ENCODE data around the gene FAM120A.

The FAM120A gene

DNA sequence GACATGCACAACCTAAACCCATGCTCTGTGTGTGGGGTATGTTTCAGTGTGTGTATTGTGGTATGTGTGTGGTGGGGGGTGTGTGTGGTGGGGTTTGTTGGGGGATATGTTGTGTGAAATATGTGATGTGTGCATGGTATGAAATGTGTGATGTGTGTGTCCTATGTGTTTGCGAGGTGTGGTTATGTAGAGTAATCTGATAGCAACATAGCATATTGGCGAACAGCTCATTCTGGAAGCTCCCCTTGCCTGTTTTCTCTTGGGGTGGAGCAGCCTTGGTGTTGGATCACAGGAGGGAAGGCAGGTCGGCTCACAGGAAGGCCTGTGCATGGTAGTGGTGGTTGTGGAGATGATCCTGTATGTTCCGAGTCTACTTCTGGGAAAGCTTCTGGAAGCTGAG, 89.5 kb downstream of the FAM120A start:
- no peak overlapping the region for H3K9ac ChIP-seq (ENCODE audit: low read depth in 1 of 2, low read length in 2 of 2)
- no peak overlapping the region for H3K27ac ChIP-seq (ENCODE audit: low read depth, low read length)
- H3K4me3 ChIP-seq (ENCODE audit: low read depth in 1 of 2, low read length in 2 of 2): no peak overlapping the region
- no peaks in the 10 kb centered on the region for H3K4me1 ChIP-seq (ENCODE audit: control insufficient read depth in 1 of 2, insufficient read depth in 2 of 2, low read length in 2 of 2)
- H3K27me3 ChIP-seq (ENCODE audit: control insufficient read depth in 1 of 2, insufficient read depth in 2 of 2, low read length in 2 of 2): no peaks in the 10 kb centered on the region
- H3K36me3 ChIP-seq (ENCODE audit: control insufficient read depth in 1 of 2, insufficient read depth in 2 of 2, low read length in 2 of 2): peaks cover 17 to 76% of the 10 kb centered on the region in 2 donors
- no peaks in the 10 kb centered on the region for H3K9me3 ChIP-seq (ENCODE audit: control insufficient read depth in 1 of 2, low read length in 2 of 2)

DNA sequence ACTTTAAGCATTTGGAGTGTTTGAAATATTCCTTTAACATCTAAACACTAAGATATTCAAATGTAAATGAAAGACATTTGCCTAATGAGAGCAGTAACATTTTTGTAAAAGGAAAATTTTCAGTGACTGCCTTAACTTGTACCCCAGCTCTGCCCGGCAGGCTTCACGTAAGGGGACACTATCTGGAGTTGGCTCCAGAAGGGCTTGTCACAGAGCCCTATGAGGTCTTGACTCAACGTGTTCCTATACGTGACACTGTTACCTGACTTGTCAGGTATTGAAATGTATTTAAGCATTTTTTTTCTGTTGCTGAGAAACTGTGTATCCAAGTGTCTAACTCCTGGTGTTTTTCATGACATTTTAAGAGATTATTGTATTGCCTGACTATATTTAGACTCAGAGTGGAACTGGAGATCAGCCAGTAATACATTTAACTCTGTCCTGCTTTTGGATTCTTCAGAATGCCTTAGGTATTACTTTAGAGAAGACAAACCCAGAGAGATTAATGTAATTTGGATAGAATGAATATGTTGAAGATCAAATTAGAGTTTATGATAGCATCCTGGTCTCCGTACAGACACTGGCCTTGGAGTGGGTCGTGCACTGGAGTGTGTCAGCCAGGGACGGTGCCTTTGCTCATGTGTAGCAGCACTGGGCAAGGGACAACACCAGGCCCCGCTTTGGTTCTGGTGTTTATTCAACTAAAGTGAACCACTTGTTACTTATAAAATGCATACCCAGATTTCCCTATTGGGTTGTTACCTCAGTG, 90.3 kb downstream of the FAM120A start:
- Histone ChIP-seq H3K36me3 (ENCODE audit: control insufficient read depth in 1 of 2, insufficient read depth in 2 of 2, low read length in 2 of 2) (peaks cover 21 to 76% of the 10 kb centered on the region in 2 donors), H3K9ac (ENCODE audit: low read depth in 1 of 2, low read length in 2 of 2) (no peak overlapping the region), H3K9me3 (ENCODE audit: control insufficient read depth in 1 of 2, low read length in 2 of 2) (no peaks in the 10 kb centered on the region), H3K4me3 (ENCODE audit: low read depth in 1 of 2, low read length in 2 of 2) (no peak overlapping the region), H3K27ac (ENCODE audit: low read depth, low read length) (no peak overlapping the region), H3K27me3 (ENCODE audit: control insufficient read depth in 1 of 2, insufficient read depth in 2 of 2, low read length in 2 of 2) (no peaks in the 10 kb centered on the region), H3K4me1 (ENCODE audit: control insufficient read depth in 1 of 2, insufficient read depth in 2 of 2, low read length in 2 of 2) (no peaks in the 10 kb centered on the region)

DNA sequence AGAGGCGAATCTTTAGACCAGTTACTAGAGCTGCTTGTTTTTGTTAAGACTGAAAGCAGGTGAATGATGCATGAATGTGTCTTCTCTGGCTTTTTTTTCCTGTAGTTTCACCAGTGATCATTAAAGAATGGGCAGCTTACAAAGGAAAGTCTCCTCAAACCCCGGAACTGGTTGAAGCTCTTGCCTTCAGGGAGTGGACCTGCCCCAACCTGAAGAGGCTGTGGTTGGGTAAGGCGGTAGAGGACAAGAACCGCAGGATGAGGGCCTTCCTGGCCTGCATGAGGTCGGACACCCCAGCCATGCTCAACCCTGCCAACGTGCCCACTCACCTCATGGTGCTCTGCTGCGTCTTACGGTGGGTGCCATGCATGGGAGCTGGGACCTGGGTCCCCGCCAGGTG, 91.6 kb downstream of the FAM120A start:
- peaks cover 24 to 74% of the 10 kb centered on the region in 2 donors for H3K36me3 ChIP-seq (ENCODE audit: control insufficient read depth in 1 of 2, insufficient read depth in 2 of 2, low read length in 2 of 2)
- H3K27me3 ChIP-seq (ENCODE audit: control insufficient read depth in 1 of 2, insufficient read depth in 2 of 2, low read length in 2 of 2): no peaks in the 10 kb centered on the region
- no peaks in the 10 kb centered on the region for H3K9me3 ChIP-seq (ENCODE audit: control insufficient read depth in 1 of 2, low read length in 2 of 2)
- no peak overlapping the region for H3K4me3 ChIP-seq (ENCODE audit: low read depth in 1 of 2, low read length in 2 of 2)
- H3K27ac ChIP-seq (ENCODE audit: low read depth, low read length): no peak overlapping the region
- H3K9ac ChIP-seq (ENCODE audit: low read depth in 1 of 2, low read length in 2 of 2): no peak overlapping the region
- H3K4me1 ChIP-seq (ENCODE audit: control insufficient read depth in 1 of 2, insufficient read depth in 2 of 2, low read length in 2 of 2): no peaks in the 10 kb centered on the region

DNA sequence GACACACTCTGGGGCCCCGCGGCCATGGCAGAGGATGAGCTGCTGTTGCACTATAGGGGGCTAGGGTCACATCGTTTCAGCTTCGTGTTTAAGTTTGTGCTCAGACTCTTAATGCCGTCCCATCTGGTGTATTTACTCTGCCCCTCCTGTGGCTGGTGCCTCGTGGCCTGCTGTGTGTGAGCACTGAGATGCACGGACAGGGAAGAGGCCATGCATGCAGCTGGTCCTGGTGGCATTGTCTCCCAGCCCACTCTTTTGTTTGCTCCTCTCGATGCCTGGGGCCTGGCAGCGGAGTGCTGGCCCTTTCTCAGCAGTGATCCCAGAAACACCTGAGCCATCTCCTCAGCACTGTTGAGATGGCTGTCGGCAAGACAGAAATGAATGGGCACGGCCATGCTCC, 94.9 kb downstream of the FAM120A start:
- Histone ChIP-seq H3K27ac (ENCODE audit: low read depth, low read length) (no peak overlapping the region), H3K27me3 (ENCODE audit: control insufficient read depth in 1 of 2, insufficient read depth in 2 of 2, low read length in 2 of 2) (no peaks in the 10 kb centered on the region), H3K9me3 (ENCODE audit: control insufficient read depth in 1 of 2, low read length in 2 of 2) (no peaks in the 10 kb centered on the region), H3K4me3 (ENCODE audit: low read depth in 1 of 2, low read length in 2 of 2) (no peak overlapping the region), H3K4me1 (ENCODE audit: control insufficient read depth in 1 of 2, insufficient read depth in 2 of 2, low read length in 2 of 2) (peaks cover 0 to 7% of the 10 kb centered on the region in 2 donors), H3K36me3 (ENCODE audit: control insufficient read depth in 1 of 2, insufficient read depth in 2 of 2, low read length in 2 of 2) (peaks cover 28 to 52% of the 10 kb centered on the region in 2 donors), H3K9ac (ENCODE audit: low read depth in 1 of 2, low read length in 2 of 2) (no peak overlapping the region)

DNA sequence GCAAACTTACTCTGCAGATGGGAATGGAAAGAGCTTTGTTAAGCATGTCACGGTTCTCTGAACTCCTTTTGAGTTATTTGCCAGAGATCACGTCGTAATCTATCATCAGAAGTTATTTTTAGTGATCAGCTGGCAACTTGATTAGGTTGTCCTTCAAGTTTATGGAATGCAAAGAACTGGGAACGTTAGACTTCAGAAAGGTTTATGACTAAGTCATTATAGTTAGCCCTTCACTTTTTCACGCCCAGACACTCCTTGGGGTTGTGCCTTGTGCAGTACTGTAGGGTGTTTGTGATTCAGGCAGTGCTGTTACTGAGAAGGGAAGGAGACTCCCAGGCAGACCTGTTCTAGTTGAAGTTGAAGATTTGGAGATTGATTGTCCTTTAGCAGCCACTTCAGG, 98.1 kb downstream of the FAM120A start:
- Histone ChIP-seq H3K27ac (ENCODE audit: low read depth, low read length) (no peak overlapping the region), H3K9ac (ENCODE audit: low read depth in 1 of 2, low read length in 2 of 2) (no peak overlapping the region), H3K4me1 (ENCODE audit: control insufficient read depth in 1 of 2, insufficient read depth in 2 of 2, low read length in 2 of 2) (peaks cover 0 to 7% of the 10 kb centered on the region in 2 donors), H3K36me3 (ENCODE audit: control insufficient read depth in 1 of 2, insufficient read depth in 2 of 2, low read length in 2 of 2) (peaks cover 32 to 55% of the 10 kb centered on the region in 2 donors), H3K4me3 (ENCODE audit: low read depth in 1 of 2, low read length in 2 of 2) (no peak overlapping the region), H3K27me3 (ENCODE audit: control insufficient read depth in 1 of 2, insufficient read depth in 2 of 2, low read length in 2 of 2) (no peaks in the 10 kb centered on the region), H3K9me3 (ENCODE audit: control insufficient read depth in 1 of 2, low read length in 2 of 2) (no peaks in the 10 kb centered on the region)

DNA sequence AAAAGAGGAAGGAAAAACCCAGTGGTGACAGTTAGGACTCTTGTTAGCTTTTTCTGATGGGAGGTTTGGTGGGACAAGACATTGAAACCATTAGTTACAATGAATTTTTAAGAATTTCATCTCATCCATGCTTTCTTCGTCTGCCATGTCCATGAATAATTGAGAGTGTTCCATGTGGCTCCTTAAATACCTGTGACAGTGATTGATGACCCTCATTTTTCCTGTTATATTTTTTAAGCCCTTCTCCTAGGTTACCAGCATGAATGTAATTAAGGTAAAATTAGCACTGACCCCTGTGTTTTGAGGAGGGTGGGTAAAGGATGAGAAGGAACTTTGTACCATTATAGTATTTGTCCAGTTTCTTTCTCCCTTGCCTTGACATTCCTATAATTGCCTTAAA, 101.4 kb downstream of the FAM120A start:
- Histone ChIP-seq H3K9me3 (ENCODE audit: control insufficient read depth in 1 of 2, low read length in 2 of 2) (no peaks in the 10 kb centered on the region), H3K27ac (ENCODE audit: low read depth, low read length) (no peak overlapping the region), H3K27me3 (ENCODE audit: control insufficient read depth in 1 of 2, insufficient read depth in 2 of 2, low read length in 2 of 2) (no peaks in the 10 kb centered on the region), H3K9ac (ENCODE audit: low read depth in 1 of 2, low read length in 2 of 2) (no peak overlapping the region), H3K4me1 (ENCODE audit: control insufficient read depth in 1 of 2, insufficient read depth in 2 of 2, low read length in 2 of 2) (peaks cover 0 to 7% of the 10 kb centered on the region in 2 donors), H3K4me3 (ENCODE audit: low read depth in 1 of 2, low read length in 2 of 2) (no peak overlapping the region), H3K36me3 (ENCODE audit: control insufficient read depth in 1 of 2, insufficient read depth in 2 of 2, low read length in 2 of 2) (peaks cover 28 to 63% of the 10 kb centered on the region in 2 donors)

DNA sequence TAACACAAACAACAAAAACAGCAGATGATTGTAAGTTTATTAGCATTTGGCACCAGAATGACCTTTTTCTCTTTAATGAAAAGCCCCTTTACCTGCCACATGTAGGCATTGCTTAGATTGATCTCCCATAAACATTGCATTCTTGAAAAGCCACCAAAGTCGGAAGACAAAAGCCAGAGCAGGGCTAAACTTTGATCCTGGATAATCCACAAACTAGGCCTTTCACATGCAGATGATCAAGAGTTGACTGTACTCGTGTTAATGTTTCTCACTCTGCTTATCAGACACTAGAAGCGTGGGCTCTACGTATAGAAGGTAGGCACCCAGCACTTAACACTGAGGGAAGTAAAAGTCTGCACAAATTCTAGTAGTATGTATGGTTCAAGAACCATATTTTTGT, 103.9 kb downstream of the FAM120A start:
- no peak overlapping the region for H3K9ac ChIP-seq (ENCODE audit: low read depth in 1 of 2, low read length in 2 of 2)
- H3K9me3 ChIP-seq (ENCODE audit: control insufficient read depth in 1 of 2, low read length in 2 of 2): no peaks in the 10 kb centered on the region
- H3K4me3 ChIP-seq (ENCODE audit: low read depth in 1 of 2, low read length in 2 of 2): no peak overlapping the region
- no peaks in the 10 kb centered on the region for H3K27me3 ChIP-seq (ENCODE audit: control insufficient read depth in 1 of 2, insufficient read depth in 2 of 2, low read length in 2 of 2)
- H3K27ac ChIP-seq (ENCODE audit: low read depth, low read length): no peak overlapping the region
- no peaks in the 10 kb centered on the region for H3K4me1 ChIP-seq (ENCODE audit: control insufficient read depth in 1 of 2, insufficient read depth in 2 of 2, low read length in 2 of 2)
- peaks cover 44 to 83% of the 10 kb centered on the region in 2 donors for H3K36me3 ChIP-seq (ENCODE audit: control insufficient read depth in 1 of 2, insufficient read depth in 2 of 2, low read length in 2 of 2)

DNA sequence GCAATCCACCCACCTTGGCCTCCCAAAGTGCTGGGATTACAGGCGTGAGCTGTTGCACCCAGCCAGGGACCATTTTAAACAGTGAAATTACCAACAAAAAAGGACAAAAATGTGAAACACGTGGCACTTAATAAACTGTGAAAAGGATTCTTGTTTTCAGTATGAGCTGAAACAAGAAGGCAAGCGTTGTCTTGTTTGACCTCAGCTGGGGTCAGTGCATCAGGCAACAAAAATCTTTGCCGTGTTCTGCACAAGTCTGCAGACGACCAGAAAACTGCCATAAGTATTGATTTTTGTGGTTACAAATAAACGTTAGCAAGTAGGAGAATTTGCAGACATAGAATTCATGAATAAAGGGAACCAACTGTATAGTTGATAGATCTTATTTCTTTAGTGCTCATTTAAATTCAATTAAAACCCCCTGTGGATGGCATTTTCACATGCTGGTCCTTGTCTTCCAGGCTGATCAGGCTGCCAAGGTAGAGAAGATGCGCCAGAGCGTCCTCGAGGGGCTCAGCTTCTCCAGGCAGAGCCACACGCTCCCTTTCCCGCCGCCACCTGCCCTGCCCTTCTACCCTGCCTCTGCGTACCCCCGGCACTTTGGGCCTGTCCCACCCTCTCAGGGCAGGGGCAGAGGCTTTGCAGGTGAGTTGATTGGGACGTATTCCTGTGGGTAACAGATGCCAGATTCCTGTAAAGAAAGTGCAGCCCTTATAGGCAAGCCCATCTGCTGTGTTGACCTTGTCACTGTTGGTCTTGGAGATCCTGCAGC, 106.1 kb downstream of the FAM120A start:
- no peak overlapping the region for H3K27ac ChIP-seq (ENCODE audit: low read depth, low read length)
- no peak overlapping the region for H3K9ac ChIP-seq (ENCODE audit: low read depth in 1 of 2, low read length in 2 of 2)
- no peaks in the 10 kb centered on the region for H3K4me1 ChIP-seq (ENCODE audit: control insufficient read depth in 1 of 2, insufficient read depth in 2 of 2, low read length in 2 of 2)
- no peaks in the 10 kb centered on the region for H3K27me3 ChIP-seq (ENCODE audit: control insufficient read depth in 1 of 2, insufficient read depth in 2 of 2, low read length in 2 of 2)
- H3K4me3 ChIP-seq (ENCODE audit: low read depth in 1 of 2, low read length in 2 of 2): no peak overlapping the region
- no peaks in the 10 kb centered on the region for H3K9me3 ChIP-seq (ENCODE audit: control insufficient read depth in 1 of 2, low read length in 2 of 2)
- H3K36me3 ChIP-seq (ENCODE audit: control insufficient read depth in 1 of 2, insufficient read depth in 2 of 2, low read length in 2 of 2): peaks cover 45 to 85% of the 10 kb centered on the region in 2 donors

DNA sequence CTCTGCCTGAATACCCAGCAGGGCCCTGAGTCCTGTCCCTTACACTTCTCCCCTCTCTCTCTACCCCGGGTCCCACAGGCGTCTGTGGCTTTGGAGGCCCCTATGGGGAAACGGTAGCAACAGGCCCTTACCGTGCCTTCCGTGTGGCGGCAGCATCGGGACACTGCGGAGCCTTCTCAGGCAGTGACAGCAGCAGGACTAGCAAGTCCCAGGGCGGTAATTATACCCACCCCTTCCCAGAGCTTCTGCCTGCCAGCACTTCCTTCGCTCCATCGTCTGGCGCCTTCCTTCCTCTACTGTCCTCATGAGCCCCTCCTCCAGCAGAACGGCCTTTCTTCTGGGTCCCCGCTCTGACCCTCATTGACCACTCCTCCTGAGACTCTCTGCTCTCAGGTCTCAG, 107.0 kb downstream of the FAM120A start:
- peaks cover 46 to 86% of the 10 kb centered on the region in 2 donors for H3K36me3 ChIP-seq (ENCODE audit: control insufficient read depth in 1 of 2, insufficient read depth in 2 of 2, low read length in 2 of 2)
- H3K9ac ChIP-seq (ENCODE audit: low read depth in 1 of 2, low read length in 2 of 2): no peak overlapping the region
- H3K27ac ChIP-seq (ENCODE audit: low read depth, low read length): no peak overlapping the region

DNA sequence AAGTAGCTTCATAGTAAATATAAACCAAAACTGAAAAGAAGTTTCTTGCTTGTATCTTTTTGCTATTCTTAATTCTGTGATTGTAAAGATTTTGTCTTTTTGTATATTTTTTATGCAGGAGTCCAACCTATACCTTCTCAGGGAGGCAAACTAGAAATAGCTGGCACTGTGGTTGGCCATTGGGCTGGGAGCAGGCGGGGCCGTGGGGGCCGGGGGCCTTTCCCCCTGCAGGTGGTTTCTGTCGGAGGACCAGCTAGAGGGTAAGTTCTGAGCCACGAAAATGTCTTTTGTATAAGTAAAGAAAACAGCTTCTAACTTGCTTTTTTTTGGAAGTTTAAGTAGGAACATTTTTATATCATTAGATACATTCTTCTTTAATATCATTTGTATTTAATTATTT, 109.5 kb downstream of the FAM120A start:
- Histone ChIP-seq H3K9ac (ENCODE audit: low read depth in 1 of 2, low read length in 2 of 2) (no peak overlapping the region), H3K4me1 (ENCODE audit: control insufficient read depth in 1 of 2, insufficient read depth in 2 of 2, low read length in 2 of 2) (no peaks in the 10 kb centered on the region), H3K27me3 (ENCODE audit: control insufficient read depth in 1 of 2, insufficient read depth in 2 of 2, low read length in 2 of 2) (no peaks in the 10 kb centered on the region), H3K4me3 (ENCODE audit: low read depth in 1 of 2, low read length in 2 of 2) (no peak overlapping the region), H3K9me3 (ENCODE audit: control insufficient read depth in 1 of 2, low read length in 2 of 2) (no peaks in the 10 kb centered on the region), H3K27ac (ENCODE audit: low read depth, low read length) (no peak overlapping the region), H3K36me3 (ENCODE audit: control insufficient read depth in 1 of 2, insufficient read depth in 2 of 2, low read length in 2 of 2) (peaks cover 44 to 81% of the 10 kb centered on the region in 2 donors)

More for the DNA sequence above, 107.0 kb downstream of the FAM120A start:
- Histone ChIP-seq H3K4me1 (ENCODE audit: control insufficient read depth in 1 of 2, insufficient read depth in 2 of 2, low read length in 2 of 2) (no peaks in the 10 kb centered on the region), H3K4me3 (ENCODE audit: low read depth in 1 of 2, low read length in 2 of 2) (no peak overlapping the region), H3K27me3 (ENCODE audit: control insufficient read depth in 1 of 2, insufficient read depth in 2 of 2, low read length in 2 of 2) (no peaks in the 10 kb centered on the region), H3K9me3 (ENCODE audit: control insufficient read depth in 1 of 2, low read length in 2 of 2) (no peaks in the 10 kb centered on the region)

Data from duodenal mucosa (tissue), 2 donors.